Fibroblast of the aortic adventitia (primary cell): Measurements from ENCODE around the gene RDH14. TPM values are rescaled to one million over a fixed set of nuclear protein-coding genes. Genes with fewer than 3 reads are reported as not detected.

Experiments
- DNase-seq: peaks from one replicate; pipeline ENCODE4 v3.0.0-alpha.2; 2010; ENCODE audit warnings: low read depth
- H3K4me3 ChIP-seq: 2 replicates; pipeline ENCODE4 v1.5.1; 2011; ENCODE audit warnings: low read depth, mild to moderate bottlenecking, control low read depth, low read length, moderate library complexity
- total RNA-seq: library from RNA; depleted of rRNA; stranded (reverse); fragments of >200 nt; gene quantifications from 2 replicates; pipeline ENCODE4 v1.2.3, GENCODE V29; 2012; ENCODE audit warnings: low replicate concordance
- TF ChIP-seq, protein P1 (sequence below): IDR thresholded peaks from 2 replicates; pipeline ENCODE4 v1.5.1; 2011; ENCODE audit warnings: mild to moderate bottlenecking, low read length, control low read depth, inconsistent platforms; ENCODE audit not compliant: insufficient read depth

The RDH14 gene
- total RNA-seq, 1 donor = 40.5 TPM

GRCh38 chr2:18552351-18553077 lies 7.9 kb downstream of the RDH14 start:
- DNase-seq = peak; percentile 45
- TF ChIP-seq, protein P1, sequence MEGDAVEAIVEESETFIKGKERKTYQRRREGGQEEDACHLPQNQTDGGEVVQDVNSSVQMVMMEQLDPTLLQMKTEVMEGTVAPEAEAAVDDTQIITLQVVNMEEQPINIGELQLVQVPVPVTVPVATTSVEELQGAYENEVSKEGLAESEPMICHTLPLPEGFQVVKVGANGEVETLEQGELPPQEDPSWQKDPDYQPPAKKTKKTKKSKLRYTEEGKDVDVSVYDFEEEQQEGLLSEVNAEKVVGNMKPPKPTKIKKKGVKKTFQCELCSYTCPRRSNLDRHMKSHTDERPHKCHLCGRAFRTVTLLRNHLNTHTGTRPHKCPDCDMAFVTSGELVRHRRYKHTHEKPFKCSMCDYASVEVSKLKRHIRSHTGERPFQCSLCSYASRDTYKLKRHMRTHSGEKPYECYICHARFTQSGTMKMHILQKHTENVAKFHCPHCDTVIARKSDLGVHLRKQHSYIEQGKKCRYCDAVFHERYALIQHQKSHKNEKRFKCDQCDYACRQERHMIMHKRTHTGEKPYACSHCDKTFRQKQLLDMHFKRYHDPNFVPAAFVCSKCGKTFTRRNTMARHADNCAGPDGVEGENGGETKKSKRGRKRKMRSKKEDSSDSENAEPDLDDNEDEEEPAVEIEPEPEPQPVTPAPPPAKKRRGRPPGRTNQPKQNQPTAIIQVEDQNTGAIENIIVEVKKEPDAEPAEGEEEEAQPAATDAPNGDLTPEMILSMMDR = no peak
- H3K4me3 ChIP-seq = no peak overlapping the region

DNA sequence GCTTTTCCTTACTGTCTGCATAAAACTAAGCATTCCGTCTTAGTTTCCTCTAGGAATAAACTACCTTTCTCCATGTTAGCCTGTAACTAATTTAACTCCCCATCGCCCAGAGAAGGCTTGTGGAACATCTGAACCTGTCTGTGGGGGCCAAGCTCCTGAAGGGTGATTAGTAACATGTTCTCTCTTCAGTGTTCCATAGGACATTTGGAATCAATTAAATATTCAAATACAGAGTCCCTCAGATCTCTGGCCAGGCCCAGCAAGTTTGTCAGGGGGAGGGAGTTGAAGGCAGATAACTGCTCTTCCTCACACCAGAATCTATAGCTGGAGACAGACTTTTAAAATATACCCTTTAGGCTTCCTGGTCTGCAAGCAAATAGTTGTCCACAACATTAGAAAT lies 8.8 kb downstream of the RDH14 start:
- TF ChIP-seq, protein P1 = no peak
- no peak overlapping the region for H3K4me3 ChIP-seq
- DNase-seq = no peak

DNA sequence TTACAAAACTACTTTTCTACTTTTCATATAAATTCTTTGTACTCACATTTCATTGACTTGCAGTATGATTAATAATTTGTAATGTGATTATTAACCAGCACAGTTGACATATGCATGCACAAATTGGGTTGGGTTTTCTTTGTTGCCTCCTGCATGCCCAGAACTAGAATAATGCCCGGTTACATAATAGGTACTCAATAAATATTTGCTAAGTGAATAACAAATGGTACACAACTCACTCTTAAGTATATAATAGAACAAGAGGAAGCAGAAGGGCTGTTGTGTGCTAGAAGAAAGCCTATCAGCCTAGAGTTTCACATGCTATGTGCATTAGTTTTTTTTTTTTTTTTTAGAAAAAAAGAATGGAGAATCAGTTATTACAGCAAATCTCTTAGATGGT lies 9.3 kb downstream of the RDH14 start:
- TF ChIP-seq, protein P1 = no peak
- DNase-seq = no peak
- no peak overlapping the region for H3K4me3 ChIP-seq

DNA sequence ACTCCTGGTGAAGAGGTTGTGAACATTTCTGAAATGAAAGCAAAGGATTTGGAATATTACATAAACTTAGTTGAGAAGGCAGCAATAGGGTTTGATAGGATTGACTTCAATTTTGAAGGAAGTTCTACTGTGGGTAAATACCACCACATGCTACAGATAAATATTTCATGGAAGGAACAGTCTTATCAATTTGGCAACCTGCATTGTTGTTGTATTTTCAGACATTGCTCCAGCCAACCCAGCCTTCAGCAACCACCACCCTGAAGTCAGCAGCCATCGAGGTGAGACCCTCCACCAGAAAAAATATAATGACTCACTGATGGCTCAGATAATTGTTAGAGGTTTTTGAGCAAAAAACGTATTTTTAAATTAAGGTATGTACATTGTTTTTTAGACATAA lies 10.0 kb downstream of the RDH14 start:
- H3K4me3 ChIP-seq = no peak overlapping the region
- TF ChIP-seq, protein P1 = no peak
- no peak for DNase-seq

- no peak for DNase-seq
- no peak overlapping the region for H3K4me3 ChIP-seq
- TF ChIP-seq, protein P1 = no peak
These were observed 11.4 kb downstream of the RDH14 start for GRCh38 chr2:18549083-18549482.

GRCh38 chr2:18548621-18549020 lies 11.8 kb downstream of the RDH14 start:
- TF ChIP-seq, protein P1 = no peak
- H3K4me3 ChIP-seq = no peak overlapping the region
- DNase-seq = peak; percentile 84

DNA sequence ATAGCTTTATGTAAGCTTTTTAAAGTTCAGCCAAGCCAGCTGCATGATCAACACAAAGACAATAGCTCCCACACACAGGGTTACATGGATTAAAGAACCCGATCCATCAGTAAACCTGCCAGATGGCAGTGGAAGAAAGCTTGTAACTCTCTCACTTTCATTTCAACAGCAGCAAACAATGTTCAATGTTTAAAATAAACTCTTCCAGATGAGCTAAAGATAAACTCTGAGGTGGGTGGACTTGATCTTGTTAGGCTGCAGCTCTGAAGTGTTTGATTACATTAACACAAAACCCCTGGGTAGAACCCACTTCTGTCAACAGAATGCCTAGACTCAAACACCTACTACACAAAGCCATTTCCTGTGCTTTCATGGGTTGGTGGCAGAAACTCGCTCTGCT lies 13.9 kb downstream of the RDH14 start:
- no peak overlapping the region for H3K4me3 ChIP-seq
- TF ChIP-seq, protein P1 = no peak
- peak; percentile 49 for DNase-seq
